NCI-H2171 treated with DMSO at 0.1 percent for 48 hours (cell line): ENCODE data around the gene CASTOR2.
"Not testable (repeated sequence)": the region's sequence is repeated elsewhere in the genome, so short reads cannot be mapped to it uniquely, and the experiment has no call there.

Source experiments
- DNase-seq: peaks from one replicate; lab custom pipeline; 2025; lab: John Stamatoyannopoulos, UW

The CASTOR2 gene

DNA sequence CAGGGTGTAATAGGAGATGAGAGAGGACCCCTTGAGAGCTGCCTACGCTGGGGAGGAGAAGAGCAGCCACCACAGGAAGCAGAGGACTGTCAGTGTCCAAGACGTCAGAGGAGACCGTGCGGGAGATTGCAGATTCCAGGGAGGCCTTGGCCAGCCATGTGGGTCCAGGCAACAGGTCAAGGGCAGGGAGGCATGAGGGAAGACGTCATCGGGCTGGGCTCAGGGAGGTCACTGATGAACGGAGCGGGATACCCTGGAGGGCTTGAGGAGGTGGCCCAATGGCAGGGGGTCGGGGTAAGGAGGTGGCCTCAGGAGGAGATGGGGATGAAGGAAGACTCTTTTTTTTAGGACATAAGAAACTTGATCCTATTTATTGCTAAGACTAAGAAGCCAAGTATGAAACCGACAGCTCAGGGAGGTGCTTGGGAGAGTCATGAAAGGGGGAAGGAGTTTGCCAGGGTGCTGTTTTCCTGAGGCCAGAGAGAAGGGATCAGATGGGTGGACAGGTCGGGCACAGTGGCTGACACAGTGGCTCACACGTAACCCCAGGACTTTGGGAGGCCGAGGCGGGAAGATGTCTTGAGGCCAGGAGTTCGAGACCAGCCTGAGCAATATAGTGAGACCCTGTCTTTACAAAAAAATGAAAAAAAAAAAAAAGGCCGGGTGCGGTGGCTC, 30.5 kb downstream of the CASTOR2 start:
- not testable (repeated sequence) for DNase-seq

DNA sequence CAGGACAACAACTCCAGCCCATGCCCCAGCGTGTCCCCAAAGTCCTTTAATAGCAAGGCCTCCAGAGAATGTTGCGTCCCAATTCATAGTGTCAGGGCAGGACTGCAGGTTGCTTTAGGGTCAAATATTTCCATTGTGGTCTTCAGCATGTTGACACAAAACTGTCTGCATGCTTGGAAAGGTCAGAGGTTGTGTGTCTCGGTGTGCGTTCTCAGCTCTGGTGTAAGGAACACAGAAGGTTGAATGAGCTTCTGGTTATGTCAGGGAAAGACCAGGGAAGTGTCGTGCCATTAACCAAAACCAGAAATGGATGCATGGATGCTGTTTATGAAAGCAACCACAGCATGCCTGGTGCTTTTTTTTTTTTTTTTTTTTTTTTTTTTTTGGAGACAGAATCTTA, 31.9 kb downstream of the CASTOR2 start:
- DNase-seq, result peak; percentile 33

DNA sequence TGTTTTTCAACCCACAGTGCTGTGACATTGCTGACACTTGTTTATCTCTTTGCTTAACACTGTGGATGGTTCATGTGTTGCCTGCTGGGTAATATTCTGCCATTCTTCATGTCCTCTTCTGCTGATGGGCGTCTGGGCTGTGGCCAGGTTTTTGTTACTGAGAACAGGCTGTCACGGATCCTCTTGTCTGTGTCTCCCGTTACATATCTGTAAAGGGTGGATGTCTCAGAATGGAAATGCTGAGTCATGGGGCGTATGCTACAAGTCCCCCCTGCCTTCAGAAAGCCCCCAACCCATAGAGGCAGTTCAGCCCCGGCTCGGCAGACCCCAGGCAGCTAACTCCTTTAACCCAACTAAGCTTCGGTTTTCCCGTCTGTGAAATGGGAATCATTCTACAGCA, 33.3 kb downstream of the CASTOR2 start:
- peak; percentile 74 for DNase-seq

DNA sequence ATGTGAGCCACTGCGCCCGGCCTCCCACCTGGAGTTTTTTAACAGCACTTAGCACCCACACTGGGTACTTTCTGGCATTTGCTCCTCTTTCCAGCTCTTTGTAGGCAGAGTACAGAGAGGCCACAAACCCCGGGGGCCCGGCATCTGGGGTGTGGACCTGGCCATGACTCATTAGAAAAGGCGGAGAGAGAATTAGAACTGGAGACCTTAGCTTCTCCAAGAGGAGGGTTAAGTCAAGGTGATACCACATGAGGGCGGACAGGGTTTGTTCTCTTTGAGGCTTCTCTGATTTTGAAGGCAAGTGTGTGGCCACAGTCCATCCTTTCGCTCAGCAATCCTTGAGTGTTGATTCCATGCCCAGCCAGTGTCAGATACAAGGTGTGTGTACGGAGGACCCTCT, 36.9 kb downstream of the CASTOR2 start:
- DNase-seq, result not testable (repeated sequence)

DNA sequence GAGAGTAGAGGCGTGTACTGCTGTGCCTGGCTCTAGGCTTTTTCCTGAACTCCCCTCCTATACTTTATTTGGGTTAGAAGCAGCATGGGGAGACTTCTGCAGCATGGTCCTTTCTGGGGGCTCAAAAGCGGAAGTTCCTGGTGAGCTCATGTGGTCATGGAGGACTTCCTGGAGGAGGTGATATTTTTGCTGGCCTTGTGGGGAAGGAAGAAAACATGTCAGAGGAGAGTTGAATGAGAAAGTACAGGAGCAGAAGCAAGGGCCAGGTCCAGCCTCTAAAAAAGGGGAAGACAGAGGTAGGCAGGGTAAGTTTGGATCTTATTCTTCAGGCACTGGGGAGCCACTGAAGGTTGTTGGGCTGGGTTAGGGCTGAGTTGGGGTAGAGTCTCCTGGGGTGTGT, 45.5 kb downstream of the CASTOR2 start:
- DNase-seq, result no peak

DNA sequence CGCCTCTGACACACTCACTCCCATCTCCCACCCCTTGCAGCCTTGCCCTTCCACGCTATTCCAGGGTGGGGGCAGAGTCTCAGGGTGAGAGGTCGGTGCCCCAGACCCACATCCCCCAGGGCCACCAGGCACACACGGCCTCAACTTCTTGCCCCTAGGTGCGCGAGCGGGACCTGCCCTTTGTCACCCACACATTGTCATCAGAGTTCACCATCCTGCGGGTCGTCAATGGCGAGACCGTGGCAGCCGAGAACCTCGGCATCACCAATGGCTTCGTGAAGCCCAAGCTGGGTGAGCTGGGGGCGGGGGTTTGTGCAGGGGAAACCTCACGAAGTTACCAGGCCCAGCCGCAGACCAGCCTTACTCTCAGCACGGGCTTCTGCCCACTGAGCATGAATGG, 53.3 kb downstream of the CASTOR2 start:
- DNase-seq, result no peak

DNA sequence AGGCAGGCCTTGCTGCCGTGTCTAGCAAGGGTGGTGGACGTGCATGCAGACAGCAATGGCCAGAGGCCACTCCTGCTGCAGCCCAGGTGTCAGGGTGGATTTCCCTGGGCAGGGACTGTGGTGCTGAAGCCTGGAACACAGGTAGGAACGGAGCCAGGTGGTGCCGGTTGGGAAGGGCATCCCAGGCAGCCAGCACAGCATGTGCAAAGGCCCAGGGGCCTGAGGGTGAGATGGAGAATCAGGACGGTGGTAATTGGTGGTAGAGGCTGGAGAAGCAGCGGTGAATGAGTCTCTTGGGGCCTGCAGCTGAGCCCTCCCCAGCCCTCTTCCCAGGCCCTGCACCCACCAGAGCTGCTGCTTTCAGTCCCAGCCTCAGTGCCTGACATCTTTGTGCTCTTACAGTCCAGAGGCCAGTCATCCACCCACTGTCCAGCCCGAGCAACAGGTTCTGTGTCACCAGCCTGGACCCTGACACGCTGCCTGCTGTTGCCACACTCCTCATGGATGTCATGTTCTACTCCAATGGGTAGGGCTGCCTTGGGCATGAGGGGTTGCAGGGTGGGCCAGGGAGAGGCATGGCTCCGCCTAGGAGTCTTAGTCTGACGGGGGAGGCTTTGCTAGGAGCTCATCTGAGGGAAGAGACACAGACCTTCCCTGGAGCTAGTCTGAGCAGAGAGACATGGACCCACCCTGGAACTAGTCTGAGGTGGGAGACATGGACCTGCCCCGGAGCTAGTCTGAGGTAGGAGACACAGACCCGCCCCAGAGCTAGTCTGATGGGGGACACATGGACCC, 54.3 kb downstream of the CASTOR2 start:
- no peak for DNase-seq

DNA sequence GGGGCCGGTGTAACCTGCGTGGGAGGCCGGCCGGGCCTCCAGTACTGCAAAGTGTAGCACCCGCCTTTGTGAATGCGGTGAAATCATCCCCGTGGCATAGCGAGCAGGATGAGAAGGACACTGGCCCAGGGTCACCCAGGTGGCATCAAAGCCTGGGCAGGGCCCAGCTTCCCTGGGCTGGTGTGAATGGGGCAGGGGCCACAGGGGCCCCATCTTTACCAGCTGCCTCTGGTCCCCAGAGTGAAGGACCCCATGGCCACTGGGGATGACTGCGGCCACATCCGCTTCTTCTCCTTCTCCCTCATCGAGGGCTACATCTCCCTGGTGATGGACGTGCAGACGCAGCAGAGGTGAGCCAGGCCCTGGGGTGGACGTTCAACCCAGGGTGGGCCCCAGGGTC, 55.3 kb downstream of the CASTOR2 start:
- no peak for DNase-seq

DNA sequence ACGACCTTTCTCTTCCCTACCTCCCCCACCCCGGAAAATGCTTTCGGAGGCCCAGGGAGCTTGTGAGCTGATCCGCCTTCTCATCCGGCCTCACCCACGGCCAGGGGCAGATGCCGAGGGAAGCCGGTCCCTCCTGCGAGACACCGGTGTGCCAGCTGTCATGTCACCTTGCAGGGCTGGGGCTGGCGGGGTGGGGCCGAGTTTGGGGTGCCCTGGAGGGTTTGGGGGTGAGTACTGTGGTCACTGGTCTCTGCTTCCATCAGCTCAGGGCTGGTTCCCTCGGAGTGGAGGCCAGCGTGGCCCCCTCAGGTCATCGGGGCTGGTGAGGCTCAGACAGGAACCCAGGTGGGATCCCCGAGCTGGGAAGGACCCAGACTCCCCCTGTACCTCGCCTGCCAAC, 60.4 kb downstream of the CASTOR2 start:
- no peak for DNase-seq

DNA sequence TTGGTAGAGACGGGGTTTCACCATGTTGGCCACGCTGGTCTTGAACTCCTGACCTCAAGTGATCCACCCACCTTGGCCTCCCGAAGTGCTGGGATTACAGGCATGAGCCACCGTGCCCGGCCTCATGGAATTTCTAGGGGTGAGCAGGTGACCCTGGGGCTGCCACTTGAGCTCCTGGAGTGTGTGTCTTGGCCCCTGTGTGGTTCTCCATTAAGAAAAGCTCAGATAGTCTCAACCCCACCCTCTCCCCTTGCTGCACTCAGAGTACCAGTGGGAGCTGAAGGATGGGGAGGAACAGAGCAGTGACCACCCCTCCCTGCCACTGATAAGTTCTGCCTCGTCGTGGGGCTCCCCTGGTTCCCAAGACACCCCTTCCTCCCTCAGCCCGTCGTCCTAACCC, 63.8 kb downstream of the CASTOR2 start:
- no peak for DNase-seq

DNA sequence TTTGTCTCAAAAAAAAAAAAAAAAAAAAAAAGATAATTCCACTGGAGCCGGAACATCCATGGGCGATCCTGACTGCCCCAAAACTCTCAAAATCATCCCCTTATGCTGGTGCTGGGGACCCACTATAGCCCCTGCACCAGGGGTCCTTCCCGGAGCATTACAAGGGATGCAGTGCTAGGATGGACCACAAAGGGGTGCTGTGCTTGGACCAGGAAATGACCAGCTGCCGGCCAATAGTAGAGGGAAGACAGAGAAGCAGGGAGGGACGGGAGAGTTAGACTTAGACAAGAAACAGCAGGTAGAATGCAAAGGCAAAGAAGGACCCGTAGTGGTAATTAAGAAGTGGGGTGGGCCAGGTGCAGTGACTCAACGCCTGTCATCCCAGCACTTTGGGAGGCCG, 68.6 kb downstream of the CASTOR2 start:
- no peak for DNase-seq

DNA sequence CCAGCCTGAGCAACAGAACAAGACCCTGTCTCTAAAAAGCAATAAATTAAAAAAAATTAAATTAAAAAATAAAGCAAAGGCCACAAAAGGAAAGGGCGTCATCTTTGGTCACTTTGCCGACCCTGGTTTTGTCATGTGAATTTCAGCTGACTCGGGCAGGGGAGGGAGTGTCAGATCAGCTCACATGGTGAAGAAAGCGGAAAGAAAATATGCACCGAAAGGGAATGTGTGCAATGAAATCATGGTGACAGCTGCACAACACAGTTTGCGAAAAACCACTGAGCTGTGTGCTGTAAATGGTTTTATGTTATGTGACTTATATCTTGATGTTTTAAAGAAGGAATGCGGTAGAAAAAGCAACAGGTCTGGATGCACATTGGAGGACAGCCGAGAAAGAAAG, 69.3 kb downstream of the CASTOR2 start:
- DNase-seq, result no peak

DNA sequence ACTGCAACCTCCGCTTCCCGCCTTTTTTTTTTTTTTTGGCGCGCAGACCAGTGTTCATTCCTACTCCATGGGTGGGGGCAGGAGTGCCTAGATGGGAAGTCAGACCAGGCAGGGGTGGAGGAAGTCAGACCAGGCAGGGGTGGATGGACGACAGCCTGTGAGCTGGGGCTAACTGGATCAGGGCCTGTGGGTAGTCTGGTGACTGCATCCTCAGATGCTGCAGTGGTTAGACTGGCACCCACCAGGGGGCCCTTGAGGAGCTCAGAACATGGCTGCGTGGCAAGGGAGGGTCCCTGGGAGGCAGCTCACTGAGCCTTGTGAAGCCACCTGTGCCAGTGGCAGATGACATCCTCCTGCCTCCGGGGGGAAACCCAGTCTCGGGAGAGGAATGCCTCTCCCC, 74.0 kb downstream of the CASTOR2 start:
- DNase-seq, result peak; percentile 46

DNA sequence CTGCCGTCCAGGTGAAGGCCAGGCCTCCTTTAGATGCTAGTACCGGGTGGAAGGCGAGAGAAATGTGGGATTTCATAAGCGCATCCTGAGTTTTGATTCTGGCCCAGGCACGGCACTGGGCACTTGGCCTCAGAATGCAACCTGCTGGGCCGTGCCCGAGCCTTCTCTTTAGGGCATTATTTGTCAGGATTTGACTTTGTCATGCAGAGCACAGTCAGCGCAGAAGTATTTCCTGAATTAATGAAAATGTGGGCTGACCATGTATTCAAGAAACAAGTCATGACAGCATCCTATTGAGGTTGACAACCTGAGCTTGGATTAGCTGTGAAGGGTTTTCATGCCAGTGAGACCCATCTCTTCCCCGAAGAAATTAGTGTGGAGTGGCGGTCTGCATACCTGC, 74.7 kb downstream of the CASTOR2 start:
- no peak for DNase-seq

DNA sequence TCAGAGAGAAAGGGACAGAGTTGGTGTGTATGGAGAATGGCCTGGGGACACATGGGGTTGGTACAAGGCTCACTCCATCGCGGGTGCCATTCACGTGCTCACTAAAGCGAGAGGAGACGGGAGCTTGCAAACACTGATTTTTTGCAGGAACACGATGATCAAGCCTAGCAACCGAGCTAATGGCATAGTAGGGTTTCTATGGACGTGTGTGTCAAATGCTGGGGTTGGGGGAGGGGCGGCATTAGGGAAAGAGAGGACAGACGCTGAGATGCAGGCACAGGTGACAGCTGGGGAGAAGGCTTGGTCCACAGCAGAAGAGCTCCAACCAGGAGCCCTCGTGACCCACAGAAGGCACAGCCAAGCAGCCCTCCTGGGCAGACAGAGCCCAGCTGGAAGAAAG, 75.2 kb downstream of the CASTOR2 start:
- no peak for DNase-seq

DNA sequence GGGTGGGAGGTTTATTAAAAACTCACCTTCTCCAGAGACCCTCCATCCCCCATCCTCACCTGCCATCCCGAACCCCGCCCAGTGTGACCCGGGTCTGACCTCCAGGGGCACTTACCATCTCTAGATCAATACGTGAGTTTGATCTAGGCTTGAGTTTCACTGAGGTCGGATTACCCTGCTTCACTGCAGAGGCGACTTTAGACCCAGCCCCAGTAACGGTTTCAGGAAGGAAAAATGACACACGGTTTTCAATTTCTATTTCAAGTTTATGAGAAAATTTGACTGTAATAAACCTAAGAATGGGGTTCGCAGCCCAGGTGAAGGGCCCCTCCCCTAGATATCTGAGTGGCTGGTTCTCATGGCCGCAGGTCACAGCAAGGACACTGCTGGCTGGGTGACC, 76.0 kb downstream of the CASTOR2 start:
- peak; percentile 12 for DNase-seq

DNA sequence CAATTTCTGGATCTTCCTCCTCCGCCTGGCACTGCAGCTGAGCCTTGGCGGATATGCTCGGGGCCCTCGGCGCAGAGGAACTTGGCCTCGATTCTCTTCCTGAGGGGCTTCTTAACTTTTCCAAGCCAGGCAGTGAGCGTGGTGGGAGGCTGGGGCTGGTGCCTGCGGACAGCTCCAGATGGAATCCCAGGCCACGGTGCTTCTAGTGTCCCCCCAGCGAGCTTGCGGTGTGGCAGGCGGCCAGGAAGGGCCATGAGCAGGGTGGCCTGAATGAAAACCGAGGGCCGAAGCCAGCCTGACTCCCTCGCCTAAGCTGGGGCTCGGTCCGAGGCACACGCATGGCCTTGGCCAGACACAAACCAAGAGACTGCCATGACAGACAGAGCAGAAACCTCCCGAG, 77.8 kb downstream of the CASTOR2 start:
- no peak for DNase-seq

DNA sequence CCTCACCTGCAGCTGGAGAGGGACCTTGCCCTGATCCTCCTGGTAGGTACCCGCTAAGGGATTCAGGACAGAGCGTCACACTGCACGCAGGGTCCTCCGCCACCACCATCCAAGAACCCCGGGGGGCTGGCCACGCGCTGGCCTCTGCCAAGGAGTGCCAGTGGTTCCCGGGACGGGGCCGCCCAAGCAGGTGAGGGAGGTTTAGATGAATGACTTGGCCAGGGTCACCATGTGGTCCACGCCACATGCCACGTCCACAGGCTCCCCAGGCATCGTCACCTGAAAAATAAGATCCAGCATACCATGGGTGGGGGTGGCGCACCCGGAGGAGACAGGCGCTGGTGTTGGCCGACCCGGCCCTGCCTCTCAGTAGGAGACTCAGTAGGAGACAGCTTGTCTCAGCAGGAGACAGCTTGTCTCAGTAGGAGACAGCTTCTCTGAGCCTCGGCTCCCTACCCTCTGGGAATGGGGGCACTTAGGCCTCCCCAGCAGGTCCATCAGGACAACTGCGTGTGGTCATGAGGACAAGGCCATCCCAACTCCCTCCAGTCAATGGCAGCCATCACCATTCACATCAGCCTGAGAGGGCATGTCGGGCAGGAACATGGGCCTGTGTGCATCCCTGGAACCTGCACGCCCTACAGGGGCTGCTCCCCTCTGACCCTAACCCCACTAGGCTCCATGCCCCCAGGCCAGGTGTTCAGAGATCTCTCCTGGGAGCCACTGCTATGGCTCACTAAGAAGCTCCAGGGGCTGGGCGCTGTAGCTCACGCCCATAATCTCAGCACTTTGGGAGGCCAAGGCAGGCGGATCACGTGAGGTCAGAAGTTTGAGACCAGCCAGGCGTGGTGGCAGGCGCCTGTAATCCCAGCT, 78.6 kb downstream of the CASTOR2 start:
- DNase-seq, result no peak

DNA sequence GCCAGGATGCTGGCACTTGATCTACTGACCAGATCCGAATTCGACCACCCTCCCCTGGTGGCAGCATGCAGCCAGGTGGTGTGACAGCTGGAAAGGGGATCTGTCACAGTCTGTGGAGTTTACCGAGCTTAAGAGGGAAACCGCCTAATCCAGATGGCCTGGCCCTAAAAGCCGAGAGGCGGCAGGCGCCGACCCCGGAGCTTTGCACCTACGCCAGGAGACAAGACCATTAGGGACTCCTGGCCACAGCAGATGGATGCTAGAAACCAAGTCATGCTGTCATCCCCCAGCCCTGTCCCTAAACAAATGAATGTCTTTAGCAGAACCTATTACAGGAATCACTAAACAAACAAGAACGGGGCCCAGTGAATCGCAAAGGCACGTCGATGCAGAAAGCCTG, 81.4 kb downstream of the CASTOR2 start:
- peak; percentile 90 for DNase-seq

DNA sequence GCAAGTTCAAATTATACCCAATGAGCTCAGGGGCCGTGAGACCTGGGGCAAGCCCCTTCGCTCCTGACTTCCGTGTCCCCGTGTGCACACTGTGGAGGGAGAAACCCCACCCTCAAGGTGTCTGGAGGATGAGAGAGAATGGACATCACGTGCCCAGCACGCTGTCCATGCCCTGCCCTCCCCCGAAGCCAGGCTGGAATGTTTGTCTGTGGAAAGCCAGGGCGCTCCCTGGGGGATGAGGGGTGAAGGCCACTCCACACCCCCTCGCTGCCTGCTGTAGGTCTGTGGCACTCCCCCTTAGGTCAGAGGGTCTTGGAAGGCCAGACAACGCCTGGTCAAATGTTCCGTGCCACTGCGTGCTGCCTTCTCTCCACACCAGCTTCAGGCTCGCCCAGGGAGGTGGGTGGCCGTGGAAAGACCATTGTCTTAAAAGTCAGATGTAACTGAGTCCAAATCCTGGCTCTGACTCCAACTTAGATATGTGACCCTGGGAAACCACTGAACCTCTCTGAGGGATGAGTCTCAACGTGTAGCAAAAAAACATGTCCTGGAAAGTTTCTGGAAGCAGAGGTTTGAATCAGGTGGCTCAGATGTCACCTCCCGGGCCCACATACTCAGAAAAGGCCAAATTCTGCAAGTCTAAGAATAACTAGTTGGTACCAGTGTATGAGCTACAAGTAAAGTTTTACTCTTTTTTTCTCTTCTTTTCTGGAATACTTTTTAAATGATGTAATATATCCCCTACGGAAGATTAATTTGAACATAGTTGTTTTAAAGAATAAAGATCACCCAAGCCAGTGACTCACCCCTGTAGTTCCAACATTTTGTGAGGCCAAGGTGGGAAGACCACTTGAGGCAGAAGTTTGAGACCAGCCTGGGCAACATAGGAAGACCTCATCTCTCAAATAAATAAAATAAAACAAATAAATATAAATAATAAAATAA, 84.2 kb downstream of the CASTOR2 start:
- no peak for DNase-seq

DNA sequence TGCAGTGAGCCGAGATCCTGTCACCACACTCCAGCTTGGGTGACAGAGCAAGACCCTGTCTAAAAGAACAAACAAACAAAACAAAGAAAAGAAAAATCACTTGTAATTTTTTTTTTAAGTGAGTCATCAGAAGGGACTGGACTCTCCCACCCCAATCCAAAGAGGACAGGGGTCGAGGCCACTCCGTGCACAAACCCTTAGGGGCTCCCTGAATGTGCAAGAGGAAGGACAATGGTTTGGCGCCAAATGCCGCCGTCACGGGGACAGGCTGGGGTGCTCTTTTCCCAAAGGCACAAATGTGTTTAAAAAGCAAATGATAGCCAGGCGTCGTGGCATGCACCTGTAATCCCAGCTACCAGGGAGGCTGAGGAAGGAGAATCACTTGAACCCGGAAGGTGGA, 85.3 kb downstream of the CASTOR2 start:
- no peak for DNase-seq

DNA sequence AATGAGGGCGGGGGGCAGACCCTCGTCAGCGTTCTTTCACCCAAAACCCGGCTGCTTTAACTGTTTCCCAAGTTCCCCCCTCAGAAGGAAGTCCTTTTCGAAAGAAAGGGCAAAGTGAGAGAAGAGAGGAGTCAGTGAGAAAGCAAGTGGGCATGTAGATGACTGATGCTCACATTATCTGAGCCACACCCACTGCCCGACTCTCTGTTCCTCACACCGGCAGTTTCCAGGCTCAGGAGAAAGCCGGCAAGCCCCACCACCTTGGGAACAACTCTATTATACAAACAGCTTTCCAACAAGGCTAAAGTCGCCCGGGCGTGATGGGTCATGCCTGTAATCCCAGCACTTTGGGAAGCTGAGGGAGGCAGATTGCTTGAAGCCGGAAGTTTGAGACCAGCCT, 86.0 kb downstream of the CASTOR2 start:
- DNase-seq, result peak; percentile 45
